Measurements from ENCODE around the gene PPP1R13L.

DNA sequence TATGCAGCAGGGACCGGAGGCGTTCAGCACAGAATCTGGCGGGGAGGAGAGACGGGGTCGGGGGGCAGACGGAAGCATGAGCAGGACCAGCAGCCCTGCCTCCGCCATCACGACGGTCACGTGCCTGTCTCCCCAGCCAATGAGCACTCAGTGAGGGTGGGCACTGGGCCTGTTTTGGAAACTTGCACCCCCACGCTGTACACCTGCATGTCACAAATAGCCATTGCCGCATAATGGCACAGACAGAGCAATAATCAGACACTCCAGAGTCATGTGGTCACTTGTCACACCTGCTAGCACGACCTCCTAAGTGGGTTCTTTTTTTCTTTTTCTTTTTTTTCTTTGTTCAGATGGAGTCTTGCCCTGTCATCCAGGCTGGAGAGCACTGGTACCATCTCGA is 43.3 kb downstream of the PPP1R13L start:
- TF ChIP-seq EZH2phosphoT487 (IDR thresholded peaks at IDR 0.05; ENCODE audit: insufficient read depth, low read depth), result no peak
- TF ChIP-seq EZH2 (IDR thresholded peaks at IDR 0.05; ENCODE audit: insufficient read depth, poor library complexity, severe bottlenecking), result no peak

Measured in GM23248 (cell line).